HG03159 (cell line): ENCODE data around the gene KYNU.
"Not testable (repeated sequence)": the region's sequence is repeated elsewhere in the genome, so short reads cannot be mapped to it uniquely, and the experiment has no call there.

ENCODE experiments used
- ATAC-seq: cut with Tn5 transposase; IDR thresholded peaks from one replicate; pipeline ENCODE4 v1.9.1; 2021; ENCODE audit warnings: mild to moderate bottlenecking, moderate library complexity; ENCODE audit not compliant: unreplicated experiment

KYNU gene

GRCh38 chr2:142877216-142877838 lies at the start of gene KYNU:
TSS of gene KYNU (plus strand) at chr2:142877664. CDS start at chr2:142885368, 7,704 bp downstream.
- peak; percentile 65 for ATAC-seq

- no peak for ATAC-seq
These were observed 43.4 kb upstream of the KYNU start for GRCh38 chr2:142834021-142834420.

GRCh38 chr2:142840436-142840835 lies 37.0 kb upstream of the KYNU start:
- ATAC-seq: no peak

GRCh38 chr2:142841788-142842187 lies 35.7 kb upstream of the KYNU start:
- ATAC-seq: no peak

GRCh38 chr2:142842369-142842768 lies 35.1 kb upstream of the KYNU start:
- ATAC-seq: no peak

- ATAC-seq: no peak
These were observed 33.7 kb upstream of the KYNU start for GRCh38 chr2:142843731-142844130.

- ATAC-seq: no peak
These were observed 29.3 kb upstream of the KYNU start for GRCh38 chr2:142848023-142848606.

- no peak for ATAC-seq
These were observed 27.6 kb upstream of the KYNU start for GRCh38 chr2:142849820-142850219.

- no peak for ATAC-seq
These were observed 23.6 kb upstream of the KYNU start for GRCh38 chr2:142853912-142854311.

- no peak for ATAC-seq
These were observed 20.0 kb upstream of the KYNU start for GRCh38 chr2:142857256-142858164.

- ATAC-seq: no peak
These were observed 18.5 kb upstream of the KYNU start for GRCh38 chr2:142858961-142859360.

GRCh38 chr2:142862299-142862698 lies 15.2 kb upstream of the KYNU start:
- no peak for ATAC-seq

- no peak for ATAC-seq
These were observed 14.6 kb upstream of the KYNU start for GRCh38 chr2:142862847-142863246.

GRCh38 chr2:142863485-142863961 lies 13.9 kb upstream of the KYNU start:
- ATAC-seq: no peak

GRCh38 chr2:142864605-142865004 lies 12.9 kb upstream of the KYNU start:
- not testable (repeated sequence) for ATAC-seq

- ATAC-seq: peak; percentile 98
These were observed 11.5 kb upstream of the KYNU start for GRCh38 chr2:142865924-142866323.

GRCh38 chr2:142866426-142866825 lies 11.0 kb upstream of the KYNU start:
- peak; percentile 27 for ATAC-seq

GRCh38 chr2:142867136-142867535 lies 10.3 kb upstream of the KYNU start:
- no peak for ATAC-seq

GRCh38 chr2:142868229-142868762 lies 9.2 kb upstream of the KYNU start:
- no peak for ATAC-seq

GRCh38 chr2:142869065-142869460 lies 8.4 kb upstream of the KYNU start:
- ATAC-seq: not testable (repeated sequence)

- ATAC-seq: no peak
These were observed 7.9 kb upstream of the KYNU start for GRCh38 chr2:142869461-142870106.
